ENCODE data around the gene KCNH6.

The KCNH6 gene

DNA sequence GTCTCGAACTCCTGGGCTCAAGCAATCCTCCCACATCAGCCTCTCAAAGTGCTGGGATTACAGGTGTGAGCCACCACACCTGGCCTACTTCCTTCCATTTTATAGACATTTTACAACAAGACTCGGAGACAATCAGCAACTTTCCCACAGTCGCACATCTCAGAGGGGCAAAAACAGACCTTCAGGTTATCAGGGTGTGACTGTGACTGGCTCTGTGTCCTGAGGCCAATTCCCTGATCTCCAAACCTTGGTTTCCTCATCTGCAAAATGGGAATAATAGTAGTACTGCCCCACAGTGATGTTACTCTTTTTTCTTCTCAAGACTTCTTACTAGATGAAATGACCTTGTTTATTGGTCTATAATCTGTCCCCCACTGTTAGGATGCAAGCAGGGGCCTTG is 10.8 kb upstream of the KCNH6 start:
- no peak for DNase-seq

DNA sequence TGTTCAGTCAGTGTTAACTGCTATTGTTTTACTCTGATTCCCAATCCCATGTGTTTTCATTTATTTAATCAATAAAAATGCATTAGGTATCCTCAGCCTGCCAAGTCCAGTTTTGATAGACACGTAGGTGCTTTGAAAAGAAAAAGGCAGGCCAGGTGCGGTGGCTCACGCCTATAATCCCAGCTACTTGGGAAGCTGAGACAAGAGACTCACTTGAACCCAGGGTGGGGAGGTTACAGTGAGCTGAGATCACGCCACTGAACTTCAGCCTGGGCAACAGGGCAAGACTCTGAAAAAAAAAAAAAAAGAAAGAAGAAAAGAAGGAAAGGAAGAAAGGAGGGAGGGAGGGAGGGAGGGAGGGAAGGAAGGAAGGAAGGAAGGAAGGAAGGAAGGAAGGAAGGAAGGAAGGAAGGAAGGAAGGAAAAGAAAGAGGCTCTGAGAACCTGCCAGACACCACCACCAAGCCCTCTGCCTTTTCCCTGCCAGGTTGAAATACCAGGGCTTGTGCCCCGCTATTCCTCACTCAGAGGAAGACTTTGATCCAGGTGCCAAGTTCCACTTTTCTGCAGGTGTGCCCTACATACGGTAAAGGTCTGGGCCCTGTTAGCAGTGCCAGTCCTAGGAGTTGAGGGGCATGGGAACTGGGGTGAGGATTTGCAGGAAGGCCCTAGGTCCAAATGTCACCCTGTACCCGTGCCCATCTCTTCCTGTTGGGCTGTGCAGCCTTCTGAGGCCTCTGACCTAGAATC is 10.1 kb upstream of the KCNH6 start:
- DNase-seq, result no peak

DNA sequence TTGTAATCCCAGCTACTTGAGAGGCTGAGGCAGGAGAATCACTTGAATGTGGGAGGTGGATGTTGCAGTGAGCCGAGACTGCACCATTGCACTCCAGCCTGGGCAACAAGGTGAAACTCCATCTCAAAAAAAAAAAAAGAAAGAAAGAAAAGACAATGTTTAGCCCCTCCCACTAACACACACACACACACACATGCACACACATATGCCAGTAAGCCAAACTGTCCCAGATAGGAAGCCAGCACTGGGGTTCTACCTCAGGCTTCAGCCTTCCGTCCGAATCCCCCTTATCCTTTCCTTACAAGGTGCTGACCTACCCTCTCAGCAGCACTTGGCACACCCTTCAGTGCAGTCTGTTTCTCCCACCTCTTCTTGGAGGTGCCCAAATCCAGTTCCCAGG is 8.7 kb upstream of the KCNH6 start:
- DNase-seq, result no peak

DNA sequence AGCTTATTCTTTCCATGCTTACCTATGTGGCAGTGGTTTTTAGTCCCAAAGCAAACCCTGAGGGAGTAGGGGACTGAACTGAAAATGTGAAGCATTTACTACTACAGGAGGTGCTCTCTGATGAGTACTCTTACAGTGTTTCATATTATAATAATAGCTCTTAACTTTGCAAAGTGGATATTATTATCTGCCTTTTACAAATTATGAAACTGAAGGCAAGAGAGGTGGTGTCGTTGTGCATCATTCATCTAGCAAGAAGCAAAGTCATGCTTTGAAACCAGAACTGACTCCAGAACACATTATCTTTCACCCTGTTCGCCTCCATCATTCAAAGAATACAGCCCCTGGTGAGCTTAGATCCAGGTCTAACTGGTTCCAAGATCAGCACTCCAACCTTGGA is 8.2 kb upstream of the KCNH6 start:
- no peak for DNase-seq

DNA sequence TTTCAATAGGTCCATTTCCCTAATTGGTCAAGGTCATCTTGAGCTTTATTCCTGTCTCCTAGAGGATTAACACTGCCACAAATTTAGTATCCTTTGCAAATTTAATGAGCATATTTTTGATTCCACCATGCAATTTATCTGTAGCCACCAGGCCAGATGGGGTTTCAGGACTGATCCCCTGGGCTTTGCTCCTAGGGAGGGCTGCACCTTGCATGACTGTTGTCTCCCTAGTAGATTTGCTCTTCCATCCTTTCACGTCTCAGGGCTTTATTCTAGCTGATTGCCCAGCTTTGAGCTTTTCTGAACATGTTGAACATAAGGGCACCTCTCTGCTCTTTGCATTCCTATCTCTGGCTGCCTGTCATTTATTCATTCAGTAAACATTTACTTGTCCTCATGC is 7.7 kb upstream of the KCNH6 start:
- no peak for DNase-seq

DNA sequence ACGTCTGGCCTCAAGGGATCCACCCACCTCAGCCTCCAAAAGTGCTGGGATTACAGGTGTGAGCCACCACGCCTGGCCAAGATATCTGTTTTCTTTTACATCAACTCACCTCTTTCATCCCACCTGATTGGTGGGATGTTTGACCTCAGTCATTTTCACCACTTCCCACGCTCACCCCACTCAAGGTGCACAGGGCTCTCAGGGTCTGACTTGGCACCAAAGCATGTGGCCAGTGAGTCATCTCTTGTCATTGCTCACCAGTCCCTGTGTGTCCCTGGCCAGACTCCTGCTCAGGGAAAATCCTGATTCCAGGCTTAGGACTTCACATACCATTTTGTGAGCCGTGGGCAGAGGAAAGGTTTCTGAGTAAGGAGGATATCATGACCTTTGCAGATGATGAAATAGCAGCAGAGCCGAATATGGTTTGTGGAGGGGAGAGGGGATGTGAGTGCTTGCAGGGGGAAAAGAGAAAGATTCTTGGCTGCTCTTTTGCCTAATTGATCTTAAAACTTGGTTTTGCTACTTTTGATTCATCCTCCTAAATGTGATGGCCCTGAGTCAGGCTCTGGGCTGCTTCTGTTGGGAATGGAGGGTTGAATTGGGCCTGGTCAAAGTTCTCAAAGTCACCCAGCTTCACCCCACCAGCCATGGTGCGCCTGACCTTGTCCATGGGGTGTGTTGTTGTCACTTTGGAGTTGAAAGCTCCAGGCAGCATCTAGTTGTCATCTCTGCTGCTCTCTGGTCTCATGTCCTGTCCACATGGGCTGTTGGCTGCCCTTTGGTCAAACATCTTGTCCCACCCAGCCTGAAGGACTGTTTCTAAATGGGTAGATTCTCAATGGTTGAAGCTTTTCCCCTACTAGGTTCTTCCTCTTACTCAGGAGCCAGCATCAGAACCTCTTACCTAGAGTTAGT is 6.0 kb upstream of the KCNH6 start:
- DNase-seq, result no peak

DNA sequence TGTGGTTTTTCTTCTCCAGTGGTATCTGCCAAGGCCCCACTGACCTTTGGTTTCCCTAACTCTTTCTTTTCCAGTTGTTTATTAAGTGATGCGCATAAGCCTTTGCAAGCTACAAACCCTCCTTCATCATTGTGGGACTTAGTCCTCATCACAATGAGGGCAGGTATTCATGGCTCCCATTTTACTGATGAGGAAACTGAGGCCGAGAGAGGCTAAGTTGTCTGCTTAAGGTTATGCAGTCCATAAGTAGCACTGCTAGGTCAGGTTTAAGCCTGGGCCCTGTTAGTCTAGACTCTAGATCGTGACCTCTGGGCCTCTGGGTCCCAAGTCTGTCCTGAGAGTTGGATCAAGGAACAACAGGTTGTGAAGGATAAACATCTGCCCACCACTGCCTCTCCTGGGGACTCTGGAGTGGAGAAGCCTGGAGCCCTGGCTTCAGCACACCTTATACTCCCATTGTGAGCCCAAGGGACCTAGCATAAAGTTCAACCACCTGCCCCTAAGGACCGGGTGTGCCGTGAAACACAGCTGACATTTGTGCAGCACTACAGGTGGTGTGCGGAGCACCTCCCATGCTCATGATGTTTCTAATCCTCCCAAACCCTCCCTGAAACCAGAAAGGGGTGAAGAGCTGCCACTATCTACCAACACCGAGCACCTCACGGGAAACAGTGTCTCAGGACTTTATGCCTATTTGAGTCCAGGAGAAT is 5.2 kb upstream of the KCNH6 start:
- DNase-seq, result no peak

- DNase-seq, result no peak
These were observed 3.9 kb upstream of the KCNH6 start for GRCh38 chr17:63519116-63519881.

DNA sequence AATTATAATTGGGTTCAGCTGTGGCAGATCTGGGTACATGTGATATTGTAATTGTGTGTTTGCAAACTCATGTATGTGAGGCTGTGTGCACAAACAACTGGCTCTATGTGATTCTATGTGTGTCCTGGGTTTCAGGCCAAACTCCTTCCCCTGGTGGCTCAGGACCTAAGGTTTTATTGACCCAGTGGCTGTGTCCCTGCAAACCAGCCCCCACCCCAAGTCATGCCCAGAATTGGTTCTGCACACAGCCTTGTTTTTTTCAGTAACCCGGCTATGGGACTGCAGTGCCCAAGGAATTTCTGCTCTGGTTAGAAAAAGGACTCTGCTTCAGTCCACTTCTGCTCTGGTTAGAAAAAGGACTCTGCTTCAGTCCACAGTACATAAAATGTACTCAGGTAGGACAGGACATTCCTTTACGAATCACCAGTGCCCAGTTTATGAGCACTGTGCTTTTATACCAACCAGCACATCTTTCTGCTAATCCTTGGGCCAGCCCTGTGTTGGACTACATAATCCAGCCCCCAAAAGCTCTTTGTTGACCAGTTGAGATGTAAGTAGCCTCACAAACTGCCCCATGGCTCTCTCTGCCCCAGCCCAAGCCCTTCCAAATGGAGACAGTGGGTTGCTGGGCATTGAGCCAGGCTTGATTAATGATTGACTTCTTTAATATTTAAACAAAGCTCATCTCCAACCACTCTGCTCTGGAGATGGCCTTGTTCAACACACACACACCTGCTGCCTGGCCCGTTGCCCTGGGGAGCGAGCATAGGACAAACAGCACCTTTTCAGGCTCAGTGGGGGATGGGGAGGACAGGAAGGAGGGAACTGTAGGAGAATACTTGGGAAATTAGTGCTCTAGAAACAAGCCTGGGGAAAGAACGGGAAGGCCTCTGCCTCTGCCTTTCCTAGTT is 2.9 kb upstream of the KCNH6 start:
- DNase-seq, result peak; percentile 52 to 79

DNA sequence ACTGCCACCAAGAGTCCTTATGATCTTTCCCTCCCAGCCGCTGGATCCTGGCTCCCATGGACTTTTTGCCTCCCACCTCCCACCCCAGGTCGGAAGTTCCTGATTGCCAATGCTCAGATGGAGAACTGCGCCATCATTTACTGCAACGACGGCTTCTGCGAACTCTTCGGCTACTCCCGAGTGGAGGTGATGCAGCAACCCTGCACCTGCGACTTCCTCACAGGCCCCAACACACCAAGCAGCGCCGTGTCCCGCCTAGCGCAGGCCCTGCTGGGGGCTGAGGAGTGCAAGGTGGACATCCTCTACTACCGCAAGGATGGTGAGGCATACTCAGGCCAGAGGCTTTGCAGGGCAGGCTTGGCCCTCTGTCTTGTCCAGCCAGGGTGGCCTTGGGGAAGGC is 893 bp downstream of the KCNH6 start:
- no peak for DNase-seq

DNA sequence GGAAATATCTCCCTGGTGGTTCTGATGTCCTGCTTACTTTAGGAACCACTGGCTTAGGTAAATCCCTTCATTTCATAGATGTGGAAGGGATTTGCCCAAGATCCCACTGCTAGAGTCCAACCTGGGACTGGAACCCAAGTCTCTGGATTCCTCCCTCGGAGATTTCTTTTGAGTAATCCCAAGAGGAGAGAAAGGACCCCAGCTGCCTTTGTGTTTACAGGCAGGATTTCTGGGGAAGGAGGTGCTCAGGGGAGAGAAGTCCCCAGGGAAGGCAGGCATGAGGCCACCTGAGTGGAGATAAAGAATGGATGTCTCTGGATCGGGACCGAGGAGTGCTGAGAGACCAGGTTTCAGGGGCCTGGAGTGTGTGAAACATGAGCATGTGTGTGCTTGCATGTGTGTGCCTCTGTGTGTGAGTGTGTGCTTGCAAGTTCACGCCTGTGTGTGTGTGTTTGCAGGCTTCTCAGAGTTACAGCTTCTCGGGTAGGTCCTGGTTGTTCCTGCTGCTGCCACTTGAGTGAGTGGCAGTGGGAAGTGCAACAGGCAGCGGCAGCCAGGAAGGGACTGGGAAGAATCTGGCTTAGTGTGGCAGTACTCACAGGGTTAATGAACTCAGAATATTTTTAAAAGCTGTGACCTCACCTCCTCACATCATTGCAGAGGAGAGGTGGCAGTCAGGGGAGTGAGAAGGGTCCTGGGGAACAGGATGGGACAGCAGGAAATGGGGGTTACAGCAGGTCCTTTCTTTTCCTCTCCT is 2.2 kb downstream of the KCNH6 start:
- DNase-seq, result no peak

DNA sequence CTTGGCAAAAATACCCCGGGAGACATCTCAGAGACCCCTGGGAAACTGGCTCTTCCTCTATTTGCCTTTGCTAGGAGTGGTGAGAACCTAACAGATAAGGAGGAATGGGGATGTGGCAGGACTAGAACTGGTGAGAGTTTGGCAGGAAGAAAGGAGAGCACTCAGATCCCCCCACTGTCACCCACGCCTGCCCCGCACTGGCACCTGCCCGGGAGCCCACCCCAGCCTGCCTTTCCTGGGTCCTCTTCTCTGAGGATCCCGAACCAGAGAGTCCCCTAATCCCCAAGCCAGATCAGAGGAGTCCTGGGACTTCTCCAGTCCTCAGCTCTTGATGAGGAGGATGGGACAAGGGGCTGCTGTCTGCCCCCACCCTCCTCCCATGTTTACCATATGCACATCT is 3.7 kb downstream of the KCNH6 start:
- DNase-seq, result no peak

DNA sequence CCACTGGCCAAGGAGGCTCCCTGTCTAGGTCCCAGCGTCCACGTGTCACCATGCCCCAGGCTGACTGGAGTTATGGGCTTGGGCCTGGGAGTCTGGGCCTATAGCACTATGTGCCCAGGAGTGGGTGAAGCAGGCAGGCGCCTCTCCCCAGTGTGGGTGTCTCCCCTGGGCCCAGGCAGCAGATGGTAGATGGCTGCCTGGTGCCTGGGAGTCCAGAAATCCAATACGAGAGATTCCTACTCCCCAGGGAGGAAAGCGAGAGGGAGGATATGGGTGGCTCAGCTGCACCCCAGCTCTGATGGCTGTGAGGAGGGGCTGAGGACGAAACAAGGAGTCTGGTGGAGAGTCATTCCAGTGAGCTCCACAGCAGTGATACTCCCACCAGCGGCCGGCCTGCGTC is 5.0 kb downstream of the KCNH6 start:
- DNase-seq, result no peak

- DNase-seq, result no peak
These were observed 6.8 kb downstream of the KCNH6 start for GRCh38 chr17:63529711-63530556.

GRCh38 chr17:63530557-63531021 is 7.4 kb downstream of the KCNH6 start:
- DNase-seq, result no peak

DNA sequence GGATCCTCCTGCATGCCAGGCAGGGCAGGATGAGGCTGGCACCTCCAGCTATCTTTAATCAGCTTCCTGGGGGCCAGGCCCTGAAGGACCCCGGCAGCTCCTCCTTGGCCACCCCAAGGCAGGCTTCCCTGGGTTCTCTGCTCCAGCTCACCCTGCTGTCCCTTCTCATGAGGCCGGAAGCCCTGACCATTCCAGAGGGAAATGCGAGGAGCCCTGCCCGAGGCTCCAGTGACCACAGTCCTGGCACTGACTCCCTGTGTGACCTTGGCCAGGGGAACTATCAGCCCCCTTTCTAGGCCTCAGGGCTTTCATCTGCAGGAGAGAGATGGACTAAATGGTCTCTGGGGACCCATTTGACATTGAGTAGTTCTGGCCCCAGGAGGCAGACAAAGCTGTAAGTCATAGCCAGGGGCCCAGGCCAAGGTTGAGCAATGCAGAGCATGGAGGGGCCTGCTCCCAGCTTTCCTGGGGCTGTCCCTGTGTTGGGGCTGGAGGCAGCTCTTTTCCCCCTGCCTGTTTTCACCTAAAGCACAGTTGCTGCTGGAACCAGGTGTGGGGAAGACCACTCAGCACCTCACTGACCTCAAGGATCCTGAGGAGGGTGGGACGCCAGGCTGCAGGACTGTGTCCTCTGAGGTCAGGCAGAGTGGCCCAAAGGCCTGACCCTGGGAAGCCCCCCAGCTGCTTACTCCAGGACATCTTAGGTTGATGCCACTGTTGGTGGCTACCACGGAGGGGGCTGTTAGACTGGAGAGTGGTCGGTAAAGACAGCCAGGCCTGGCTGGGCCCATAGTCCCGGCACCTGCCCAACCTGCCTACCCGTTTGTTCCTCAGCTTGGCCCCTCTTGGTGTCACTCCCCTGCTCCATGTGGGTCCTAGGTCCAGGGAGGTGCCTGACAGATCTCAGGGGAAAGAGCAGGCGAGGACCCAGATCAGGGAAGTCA is 8.1 kb downstream of the KCNH6 start:
- DNase-seq, result no peak

- DNase-seq, result no peak
These were observed 10.4 kb downstream of the KCNH6 start for GRCh38 chr17:63533433-63534077.

GRCh38 chr17:63534078-63534570 is 11.0 kb downstream of the KCNH6 start:
- no peak for DNase-seq
